ENCODE data around the gene TAX1BP1.

- TF ChIP-seq CTCF (IDR thresholded peaks at IDR 0.05; ENCODE audit: low read depth, low read length, missing input control) (no peak), YY1 (IDR thresholded peaks at IDR 0.05) (no peak), SP1 (IDR thresholded peaks at IDR 0.05) (no peak), ATF3 (IDR thresholded peaks at IDR 0.05) (no peak), REST (IDR thresholded peaks at IDR 0.05) (no peak), TAF1 (conservative IDR thresholded peaks at IDR 0.05) (no peak), JUND (IDR thresholded peaks at IDR 0.05) (no peak), GABPA (IDR thresholded peaks at IDR 0.05 in 1 of 2, conservative IDR thresholded peaks at IDR 0.05 in 1 of 2) (no peak), EGR1 (IDR thresholded peaks at IDR 0.05; ENCODE audit: low read depth in 2 of 2) (no peak), MAX (IDR thresholded peaks at IDR 0.05) (no peak)
- TF ChIP-seq, protein P1, sequence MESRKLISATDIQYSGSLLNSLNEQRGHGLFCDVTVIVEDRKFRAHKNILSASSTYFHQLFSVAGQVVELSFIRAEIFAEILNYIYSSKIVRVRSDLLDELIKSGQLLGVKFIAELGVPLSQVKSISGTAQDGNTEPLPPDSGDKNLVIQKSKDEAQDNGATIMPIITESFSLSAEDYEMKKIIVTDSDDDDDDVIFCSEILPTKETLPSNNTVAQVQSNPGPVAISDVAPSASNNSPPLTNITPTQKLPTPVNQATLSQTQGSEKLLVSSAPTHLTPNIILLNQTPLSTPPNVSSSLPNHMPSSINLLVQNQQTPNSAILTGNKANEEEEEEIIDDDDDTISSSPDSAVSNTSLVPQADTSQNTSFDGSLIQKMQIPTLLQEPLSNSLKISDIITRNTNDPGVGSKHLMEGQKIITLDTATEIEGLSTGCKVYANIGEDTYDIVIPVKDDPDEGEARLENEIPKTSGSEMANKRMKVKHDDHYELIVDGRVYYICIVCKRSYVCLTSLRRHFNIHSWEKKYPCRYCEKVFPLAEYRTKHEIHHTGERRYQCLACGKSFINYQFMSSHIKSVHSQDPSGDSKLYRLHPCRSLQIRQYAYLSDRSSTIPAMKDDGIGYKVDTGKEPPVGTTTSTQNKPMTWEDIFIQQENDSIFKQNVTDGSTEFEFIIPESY (IDR thresholded peaks at IDR 0.05): no peak
Observed at GRCh38 chr7:27839099-27839498, 99.1 kb downstream of the TAX1BP1 start.

All from liver (tissue), 3 donors.